ENCODE measurements around the gene CCR6. TPM values are rescaled to one million over a fixed set of nuclear protein-coding genes. Genes with fewer than 3 reads are reported as not detected.

CCR6 gene
- total and polyA plus RNA-seq, 2 experiments from 2014 or later, result 0.70 to 2.0 TPM

- Histone ChIP-seq H3K27ac (no peak overlapping the region), H2AFZ (no peak overlapping the region), H3K79me2 (no peaks in the 10 kb centered on the region), H4K20me1 (ENCODE audit: insufficient read depth, poor library complexity, severe bottlenecking) (no peaks in the 10 kb centered on the region), H3K4me3 (no peak overlapping the region), H3K27me3 (no peaks in the 10 kb centered on the region), H3K4me1 (ENCODE audit: insufficient read depth) (peaks cover 6% of the 10 kb centered on the region), H3K9me3 (ENCODE audit: low read depth) (no peaks in the 10 kb centered on the region), H3K4me2 (no peak overlapping the region), H3K9me2 (replicated peaks; ENCODE audit: insufficient read depth) (no peaks in the 10 kb centered on the region), H3K36me3 (replicated peaks; ENCODE audit: insufficient read depth, low read depth) (no peaks in the 10 kb centered on the region)
- 88% methylated on average over 14 of the region's 14 CpGs for WGBS (ENCODE audit: low lambda C conversion rate, missing lambda C conversion rate)
- no peak for DNase-seq (ENCODE audit: low spot score)
- TF ChIP-seq CTCF (IDR thresholded peaks at IDR 0.05; ENCODE audit: poor library complexity) (no peak), EZH2phosphoT487 (IDR thresholded peaks at IDR 0.05; ENCODE audit: low read depth, severe bottlenecking, unreplicated experiment) (no peak), EZH2 (IDR thresholded peaks at IDR 0.05; ENCODE audit: borderline replicate concordance) (no peak)
Measured at GRCh38 chr6:167127785-167128531, 5.1 kb downstream of the CCR6 start.

- no peak overlapping the region for H3K4me2 ChIP-seq
- no peak for DNase-seq (ENCODE audit: low spot score)
- WGBS (ENCODE audit: low lambda C conversion rate, missing lambda C conversion rate), result 77% methylated on average over 6 of the region's 6 CpGs
- no peaks in the 10 kb centered on the region for H3K36me3 ChIP-seq (replicated peaks; ENCODE audit: insufficient read depth, low read depth)
- no peaks in the 10 kb centered on the region for H3K9me3 ChIP-seq (ENCODE audit: low read depth)
- H3K27ac ChIP-seq, result no peak overlapping the region
- no peaks in the 10 kb centered on the region for H3K27me3 ChIP-seq
- no peaks in the 10 kb centered on the region for H3K79me2 ChIP-seq
- H4K20me1 ChIP-seq (ENCODE audit: insufficient read depth, poor library complexity, severe bottlenecking), result no peaks in the 10 kb centered on the region
- H3K4me3 ChIP-seq, result no peak overlapping the region
- no peak for TF ChIP-seq CTCF (IDR thresholded peaks at IDR 0.05; ENCODE audit: poor library complexity)
- TF ChIP-seq EZH2 (IDR thresholded peaks at IDR 0.05; ENCODE audit: borderline replicate concordance), result no peak
- TF ChIP-seq EZH2phosphoT487 (IDR thresholded peaks at IDR 0.05; ENCODE audit: low read depth, severe bottlenecking, unreplicated experiment), result no peak
- no peak overlapping the region for H2AFZ ChIP-seq
- H3K9me2 ChIP-seq (replicated peaks; ENCODE audit: insufficient read depth), result no peaks in the 10 kb centered on the region
- H3K4me1 ChIP-seq (ENCODE audit: insufficient read depth), result no peaks in the 10 kb centered on the region
Measured at GRCh38 chr6:167129159-167129558, 6.3 kb downstream of the CCR6 start.

- TF ChIP-seq EZH2phosphoT487 (IDR thresholded peaks at IDR 0.05; ENCODE audit: low read depth, severe bottlenecking, unreplicated experiment), result no peak
- no peak for TF ChIP-seq EZH2 (IDR thresholded peaks at IDR 0.05; ENCODE audit: borderline replicate concordance)
- no peak for TF ChIP-seq CTCF (IDR thresholded peaks at IDR 0.05; ENCODE audit: poor library complexity)
- 88% methylated on average over 4 of the region's 4 CpGs for WGBS (ENCODE audit: low lambda C conversion rate, missing lambda C conversion rate)
- Histone ChIP-seq H3K36me3 (replicated peaks; ENCODE audit: insufficient read depth, low read depth) (no peaks in the 10 kb centered on the region), H2AFZ (no peak overlapping the region), H3K9me3 (ENCODE audit: low read depth) (no peaks in the 10 kb centered on the region), H3K79me2 (no peaks in the 10 kb centered on the region), H3K4me3 (no peak overlapping the region), H3K9me2 (replicated peaks; ENCODE audit: insufficient read depth) (no peaks in the 10 kb centered on the region), H3K4me1 (ENCODE audit: insufficient read depth) (no peaks in the 10 kb centered on the region), H4K20me1 (ENCODE audit: insufficient read depth, poor library complexity, severe bottlenecking) (no peaks in the 10 kb centered on the region), H3K4me2 (no peak overlapping the region), H3K27ac (no peak overlapping the region), H3K27me3 (no peaks in the 10 kb centered on the region)
- DNase-seq (ENCODE audit: low spot score), result no peak
Measured at GRCh38 chr6:167129562-167129961, 6.7 kb downstream of the CCR6 start.

Data from hepatocyte (in vitro differentiated cells).